K562 (cell line): ENCODE results near the gene BCL2L12. TPM values are rescaled to one million over a fixed set of nuclear protein-coding genes. Genes with fewer than 3 reads are reported as not detected.

ENCODE experiments used
- L3MBTL2 ChIP-seq: fragments of 450-650 bp; IDR thresholded peaks from 2 replicates; pipeline ENCODE4 v1.6.1; 2016; ENCODE audit warnings: mild to moderate bottlenecking, moderate library complexity
- NR2C2 ChIP-seq, 2 experiments: fragments of 200-800 bp in 1 of 2; sonication (Bioruptor generic) in 1 of 2; sonication (generic) in 1 of 2; formaldehyde crosslinking in 1 of 2; IDR thresholded peaks; 2 replicates each; pipeline versions ENCODE4 v1.6.1 to v1.8.0; 2016 to 2022; ENCODE audit warnings: mild to moderate bottlenecking in 1 of 2, missing compliant biosample characterization in 1 of 2, missing genetic modification characterization in 1 of 2, missing genetic modification reagents in 1 of 2
- ZFX ChIP-seq: sonication (generic); formaldehyde crosslinking; IDR thresholded peaks from 2 replicates; pipeline ENCODE4 v1.8.0; 2022; ENCODE audit warnings: mild to moderate bottlenecking, missing genetic modification reagents, moderate library complexity
- ZNF780A ChIP-seq: fragments of 250-450 bp; sonication (Bioruptor Pico); IDR thresholded peaks from 2 replicates; pipeline ENCODE4 v1.5.0; 2021; ENCODE audit warnings: mild to moderate bottlenecking
- polyA plus RNA-seq, 8 experiments: library from polyadenylated mRNA; depleted of rRNA in 4 of 8; stranded (reverse) in 5 of 8; unstranded in 3 of 8; fragments of >200 nt; fragmentation: Nextera tagmentation in 2 of 8; fragmentation: Illumina TruSeq in 1 of 8; extraction: Ambion mirVana in 2 of 8; extraction: Trizol in 1 of 8; gene quantifications; 2 replicates each; pipeline versions ENCODE4 v1.2.1 to v1.2.3, GENCODE V29; 2011 to 2014; ENCODE audit warnings: inconsistent platforms in 1 of 8, missing spikeins in 1 of 8
- total RNA-seq, 7 experiments: library from RNA; depleted of rRNA in 6 of 7; stranded (reverse); fragments of >200 nt in 6 of 7; fragmentation: Illumina TruSeq in 2 of 7; extraction: Trizol in 2 of 7; gene quantifications; 2 replicates each; pipeline versions ENCODE4 v1.2.1 to v1.2.3, GENCODE V29; 2011 to 2021; ENCODE audit warnings: low replicate concordance in 1 of 7
- TF ChIP-seq, protein P1 (sequence below), 2 experiments: IDR thresholded peaks; 2 replicates each; pipeline ENCODE4 v1.6.1; 2011; ENCODE audit warnings: borderline replicate concordance in 1 of 2, control low read depth in 1 of 2, low read depth in 1 of 2, low read length in 1 of 2, mild to moderate bottlenecking in 1 of 2, mixed read lengths in 1 of 2, moderate library complexity in 1 of 2; ENCODE audit not compliant: insufficient read depth in 1 of 2, insufficient read length in 1 of 2, poor library complexity in 1 of 2, severe bottlenecking in 1 of 2; ENCODE audit errors: extremely low read depth in 1 of 2
- TF ChIP-seq, protein P2 (sequence below): IDR thresholded peaks from 2 replicates; pipeline ENCODE4 v1.6.1; 2012; ENCODE audit warnings: low read depth, low read length, improper control_type of control experiment, borderline replicate concordance
- TF ChIP-seq, protein P3 (sequence below): fragments of 450-650 bp; IDR thresholded peaks from 2 replicates; pipeline ENCODE4 v1.6.1; 2018; ENCODE audit not compliant: partially characterized antibody
- TF ChIP-seq, protein P4 (sequence below): fragments of 250-450 bp; sonication (Bioruptor Pico); IDR thresholded peaks from 2 replicates; pipeline ENCODE4 v1.8.0; 2021; ENCODE audit warnings: moderate library complexity, mild to moderate bottlenecking, inconsistent platforms
- TF ChIP-seq, protein P5 (sequence below): fragments of 450-650 bp; IDR thresholded peaks from 2 replicates; pipeline ENCODE4 v1.7.1; 2018; ENCODE audit warnings: mild to moderate bottlenecking, low read depth; ENCODE audit not compliant: partially characterized antibody

Gene BCL2L12
- total and polyA plus RNA-seq, 9 of the 15 experiments (the other 6 are each of a cell fraction or from before 2014, with no cell fraction given), result 7.4 to 263 (median 81.2) TPM

DNA sequence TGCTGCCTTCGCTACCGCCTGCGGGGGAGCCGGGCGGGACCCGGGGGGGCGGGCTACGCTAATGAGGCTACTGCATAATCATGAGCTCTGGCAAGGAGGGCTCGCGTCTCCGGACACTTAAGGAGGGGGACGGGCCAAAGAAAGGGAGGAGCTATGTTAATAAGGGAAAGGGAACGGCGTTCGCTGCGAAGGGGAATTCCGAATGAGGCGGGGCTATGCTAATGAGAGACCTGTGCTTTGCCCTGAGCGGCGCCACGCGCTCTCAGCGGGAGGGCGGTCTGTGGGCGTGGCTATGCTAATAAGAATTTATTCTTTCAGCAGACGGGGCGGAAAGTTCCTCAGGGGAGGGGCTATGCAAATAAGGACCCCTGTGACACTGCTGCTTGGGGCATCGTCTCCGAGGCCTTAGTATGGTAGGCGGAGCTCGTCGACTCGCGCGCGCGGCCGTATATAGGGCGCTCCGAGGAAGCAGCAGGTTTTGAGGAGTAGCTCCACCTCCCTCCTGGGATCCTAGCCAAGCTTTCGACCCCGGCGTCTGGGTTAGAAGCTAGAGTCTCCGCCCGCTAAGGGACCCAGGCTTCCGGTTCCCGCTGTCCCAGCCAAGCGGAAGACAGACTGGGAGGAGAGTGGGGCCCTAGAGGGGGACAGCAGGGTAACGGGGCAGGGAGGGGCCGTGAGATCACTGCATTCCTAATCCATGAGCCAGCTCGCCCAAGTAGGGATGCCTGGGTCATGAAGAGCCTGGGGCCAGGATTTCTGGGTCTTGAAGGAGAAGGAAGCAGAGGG, 25.4 kb upstream of the BCL2L12 start, which contains the start of gene RRAS (continued):
- TF ChIP-seq, protein P1, sequence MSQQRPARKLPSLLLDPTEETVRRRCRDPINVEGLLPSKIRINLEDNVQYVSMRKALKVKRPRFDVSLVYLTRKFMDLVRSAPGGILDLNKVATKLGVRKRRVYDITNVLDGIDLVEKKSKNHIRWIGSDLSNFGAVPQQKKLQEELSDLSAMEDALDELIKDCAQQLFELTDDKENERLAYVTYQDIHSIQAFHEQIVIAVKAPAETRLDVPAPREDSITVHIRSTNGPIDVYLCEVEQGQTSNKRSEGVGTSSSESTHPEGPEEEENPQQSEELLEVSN (IDR thresholded peaks at IDR 0.05; ENCODE audit: borderline replicate concordance in 1 of 2, extremely low read depth in 1 of 2, insufficient read depth in 1 of 2, insufficient read length in 1 of 2, low read depth in 1 of 2, low read length in 1 of 2, poor library complexity in 1 of 2, severe bottlenecking in 1 of 2), result peak in 1 of 2 experiments; percentile 43
- TF ChIP-seq, protein P2, sequence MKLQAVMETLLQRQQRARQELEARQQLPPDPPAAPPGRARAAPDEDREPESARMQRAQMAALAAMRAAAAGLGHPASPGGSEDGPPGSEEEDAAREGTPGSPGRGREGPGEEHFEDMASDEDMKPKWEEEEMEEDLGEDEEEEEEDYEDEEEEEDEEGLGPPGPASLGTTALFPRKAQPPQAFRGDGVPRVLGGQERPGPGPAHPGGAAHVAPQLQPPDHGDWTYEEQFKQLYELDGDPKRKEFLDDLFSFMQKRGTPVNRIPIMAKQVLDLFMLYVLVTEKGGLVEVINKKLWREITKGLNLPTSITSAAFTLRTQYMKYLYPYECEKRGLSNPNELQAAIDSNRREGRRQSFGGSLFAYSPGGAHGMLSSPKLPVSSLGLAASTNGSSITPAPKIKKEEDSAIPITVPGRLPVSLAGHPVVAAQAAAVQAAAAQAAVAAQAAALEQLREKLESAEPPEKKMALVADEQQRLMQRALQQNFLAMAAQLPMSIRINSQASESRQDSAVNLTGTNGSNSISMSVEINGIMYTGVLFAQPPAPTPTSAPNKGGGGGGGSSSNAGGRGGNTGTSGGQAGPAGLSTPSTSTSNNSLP, result 0 out of 2 replicates have a peak, but pooled peaks have one; percentile 25
- TF ChIP-seq ZNF780A (CRISPR knock-in tag) (no peak), L3MBTL2 (peak; percentile 14; the same call in 1 of the 2 replicates), ZFX (peak; percentile 80), NR2C2 (CRISPR knock-in tag; IDR thresholded peaks at IDR 0.05) (0 out of 2 replicates have a peak, but pooled peaks have one; percentile 41), NR2C2 (tag; IDR thresholded peaks at IDR 0.05) (no peak; the same call in 1 of the 2 replicates)
- TF ChIP-seq, protein P3, sequence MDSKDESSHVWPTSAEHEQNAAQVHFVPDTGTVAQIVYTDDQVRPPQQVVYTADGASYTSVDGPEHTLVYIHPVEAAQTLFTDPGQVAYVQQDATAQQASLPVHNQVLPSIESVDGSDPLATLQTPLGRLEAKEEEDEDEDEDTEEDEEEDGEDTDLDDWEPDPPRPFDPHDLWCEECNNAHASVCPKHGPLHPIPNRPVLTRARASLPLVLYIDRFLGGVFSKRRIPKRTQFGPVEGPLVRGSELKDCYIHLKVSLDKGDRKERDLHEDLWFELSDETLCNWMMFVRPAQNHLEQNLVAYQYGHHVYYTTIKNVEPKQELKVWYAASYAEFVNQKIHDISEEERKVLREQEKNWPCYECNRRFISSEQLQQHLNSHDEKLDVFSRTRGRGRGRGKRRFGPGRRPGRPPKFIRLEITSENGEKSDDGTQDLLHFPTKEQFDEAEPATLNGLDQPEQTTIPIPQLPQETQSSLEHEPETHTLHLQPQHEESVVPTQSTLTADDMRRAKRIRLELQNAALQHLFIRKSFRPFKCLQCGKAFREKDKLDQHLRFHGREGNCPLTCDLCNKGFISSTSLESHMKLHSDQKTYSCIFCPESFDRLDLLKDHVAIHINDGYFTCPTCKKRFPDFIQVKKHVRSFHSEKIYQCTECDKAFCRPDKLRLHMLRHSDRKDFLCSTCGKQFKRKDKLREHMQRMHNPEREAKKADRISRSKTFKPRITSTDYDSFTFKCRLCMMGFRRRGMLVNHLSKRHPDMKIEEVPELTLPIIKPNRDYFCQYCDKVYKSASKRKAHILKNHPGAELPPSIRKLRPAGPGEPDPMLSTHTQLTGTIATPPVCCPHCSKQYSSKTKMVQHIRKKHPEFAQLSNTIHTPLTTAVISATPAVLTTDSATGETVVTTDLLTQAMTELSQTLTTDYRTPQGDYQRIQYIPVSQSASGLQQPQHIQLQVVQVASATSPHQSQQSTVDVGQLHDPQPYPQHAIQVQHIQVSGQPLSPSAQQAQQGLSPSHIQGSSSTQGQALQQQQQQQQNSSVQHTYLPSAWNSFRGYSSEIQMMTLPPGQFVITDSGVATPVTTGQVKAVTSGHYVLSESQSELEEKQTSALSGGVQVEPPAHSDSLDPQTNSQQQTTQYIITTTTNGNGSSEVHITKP, result peak; percentile 55
- TF ChIP-seq, protein P4, sequence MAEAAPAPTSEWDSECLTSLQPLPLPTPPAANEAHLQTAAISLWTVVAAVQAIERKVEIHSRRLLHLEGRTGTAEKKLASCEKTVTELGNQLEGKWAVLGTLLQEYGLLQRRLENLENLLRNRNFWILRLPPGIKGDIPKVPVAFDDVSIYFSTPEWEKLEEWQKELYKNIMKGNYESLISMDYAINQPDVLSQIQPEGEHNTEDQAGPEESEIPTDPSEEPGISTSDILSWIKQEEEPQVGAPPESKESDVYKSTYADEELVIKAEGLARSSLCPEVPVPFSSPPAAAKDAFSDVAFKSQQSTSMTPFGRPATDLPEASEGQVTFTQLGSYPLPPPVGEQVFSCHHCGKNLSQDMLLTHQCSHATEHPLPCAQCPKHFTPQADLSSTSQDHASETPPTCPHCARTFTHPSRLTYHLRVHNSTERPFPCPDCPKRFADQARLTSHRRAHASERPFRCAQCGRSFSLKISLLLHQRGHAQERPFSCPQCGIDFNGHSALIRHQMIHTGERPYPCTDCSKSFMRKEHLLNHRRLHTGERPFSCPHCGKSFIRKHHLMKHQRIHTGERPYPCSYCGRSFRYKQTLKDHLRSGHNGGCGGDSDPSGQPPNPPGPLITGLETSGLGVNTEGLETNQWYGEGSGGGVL (CRISPR knock-in tag), result no peak
- TF ChIP-seq, protein P5, sequence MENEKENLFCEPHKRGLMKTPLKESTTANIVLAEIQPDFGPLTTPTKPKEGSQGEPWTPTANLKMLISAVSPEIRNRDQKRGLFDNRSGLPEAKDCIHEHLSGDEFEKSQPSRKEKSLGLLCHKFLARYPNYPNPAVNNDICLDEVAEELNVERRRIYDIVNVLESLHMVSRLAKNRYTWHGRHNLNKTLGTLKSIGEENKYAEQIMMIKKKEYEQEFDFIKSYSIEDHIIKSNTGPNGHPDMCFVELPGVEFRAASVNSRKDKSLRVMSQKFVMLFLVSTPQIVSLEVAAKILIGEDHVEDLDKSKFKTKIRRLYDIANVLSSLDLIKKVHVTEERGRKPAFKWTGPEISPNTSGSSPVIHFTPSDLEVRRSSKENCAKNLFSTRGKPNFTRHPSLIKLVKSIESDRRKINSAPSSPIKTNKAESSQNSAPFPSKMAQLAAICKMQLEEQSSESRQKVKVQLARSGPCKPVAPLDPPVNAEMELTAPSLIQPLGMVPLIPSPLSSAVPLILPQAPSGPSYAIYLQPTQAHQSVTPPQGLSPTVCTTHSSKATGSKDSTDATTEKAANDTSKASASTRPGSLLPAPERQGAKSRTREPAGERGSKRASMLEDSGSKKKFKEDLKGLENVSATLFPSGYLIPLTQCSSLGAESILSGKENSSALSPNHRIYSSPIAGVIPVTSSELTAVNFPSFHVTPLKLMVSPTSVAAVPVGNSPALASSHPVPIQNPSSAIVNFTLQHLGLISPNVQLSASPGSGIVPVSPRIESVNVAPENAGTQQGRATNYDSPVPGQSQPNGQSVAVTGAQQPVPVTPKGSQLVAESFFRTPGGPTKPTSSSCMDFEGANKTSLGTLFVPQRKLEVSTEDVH, result peak; percentile 62
